Esophagus squamous epithelium (tissue), 4 donors: Measurements from ENCODE around the gene SIPA1.

Experiments
- CTCF ChIP-seq, 6 experiments: fragments of 450-650 bp in 4 of 6; fragments of 200-600 bp in 2 of 6; sonication (generic) in 2 of 6; IDR thresholded peaks; one replicate each; pipeline ENCODE4 v1.5.1; 2016 to 2019; ENCODE audit warnings: antibody characterized with exemption in 6 of 6, mild to moderate bottlenecking in 4 of 6, moderate library complexity in 4 of 6
- POLR2A ChIP-seq, 4 donors: fragments of 450-650 bp; IDR thresholded peaks; one replicate each; pipeline ENCODE4 v1.6.1; 2017; ENCODE audit warnings: antibody characterized with exemption in 4 of 4, mild to moderate bottlenecking in 4 of 4, moderate library complexity in 3 of 4

GRCh38 chr11:65624931-65625627, 12.8 kb upstream of the SIPA1 start:
- TF ChIP-seq POLR2A (IDR thresholded peaks at IDR 0.05) (no peak), CTCF (IDR thresholded peaks at IDR 0.05) (no peak)
